ENCODE data around the gene TC2N. TPM values are rescaled to one million over a fixed set of nuclear protein-coding genes. Genes with fewer than 3 reads are reported as not detected.
"Not testable (repeated sequence)": the region's sequence is repeated elsewhere in the genome, so short reads cannot be mapped to it uniquely, and the experiment has no call there.

The TC2N gene
- polyA plus RNA-seq, 3 donors, result 9.6 to 13.7 (median 11.4) TPM

GRCh38 chr14:91755570-91756295 is 111.6 kb downstream of the TC2N start:
- DNase-seq, result no peak

- DNase-seq, result no peak
Observed at GRCh38 chr14:91754819-91755218, 112.5 kb downstream of the TC2N start.

- no peak for DNase-seq
Observed at GRCh38 chr14:91754185-91754584, 113.2 kb downstream of the TC2N start.

GRCh38 chr14:91753501-91754128 is 113.7 kb downstream of the TC2N start:
- DNase-seq, result no peak

GRCh38 chr14:91752961-91753360 is 114.4 kb downstream of the TC2N start:
- DNase-seq, result peak; percentile 16

GRCh38 chr14:91751719-91752118 is 115.6 kb downstream of the TC2N start:
- no peak for DNase-seq

GRCh38 chr14:91750634-91751198 is 116.6 kb downstream of the TC2N start:
- DNase-seq, result no peak

- DNase-seq, result no peak
Observed at GRCh38 chr14:91749868-91750267, 117.5 kb downstream of the TC2N start.

GRCh38 chr14:91748049-91748448 is 119.3 kb downstream of the TC2N start:
- no peak for DNase-seq

- no peak for DNase-seq
Observed at GRCh38 chr14:91745344-91745743, 122.0 kb downstream of the TC2N start.

- no peak for DNase-seq
Observed at GRCh38 chr14:91744068-91744480, 123.3 kb downstream of the TC2N start.

GRCh38 chr14:91743305-91743653 is 124.1 kb downstream of the TC2N start:
- DNase-seq, result no peak

GRCh38 chr14:91742621-91743304 is 124.6 kb downstream of the TC2N start:
- no peak for DNase-seq

- not testable (repeated sequence) for DNase-seq
Observed at GRCh38 chr14:91739867-91740266, 127.5 kb downstream of the TC2N start.

- DNase-seq, result no peak
Observed at GRCh38 chr14:91737619-91738018, 129.7 kb downstream of the TC2N start.

- DNase-seq, result peak; percentile 24
Observed at GRCh38 chr14:91732859-91733477, 134.4 kb downstream of the TC2N start.

- no peak for DNase-seq
Observed at GRCh38 chr14:91732439-91732838, 134.9 kb downstream of the TC2N start.

- no peak for DNase-seq
Observed at GRCh38 chr14:91731986-91732385, 135.3 kb downstream of the TC2N start, which contains the start of gene CATSPERB. Gene CATSPERB, minus strand, starts transcription at chr14:91732086. Its CDS starts 2,607 bp downstream, at chr14:91729479.

- DNase-seq, result no peak
Observed at GRCh38 chr14:91731018-91731417, 136.3 kb downstream of the TC2N start.

- DNase-seq, result no peak
Observed at GRCh38 chr14:91729756-91730155, 137.6 kb downstream of the TC2N start.
